NCI-H187 (cell line): ENCODE data around the gene FOXK2.
A peak's percentile ranks its signal among the peaks of the same experiment; 100 is the strongest.

Experiments
- DNase-seq, 2 experiments: peaks; one replicate each; lab custom pipeline; 2025; lab: John Stamatoyannopoulos, UW

Gene FOXK2

DNA sequence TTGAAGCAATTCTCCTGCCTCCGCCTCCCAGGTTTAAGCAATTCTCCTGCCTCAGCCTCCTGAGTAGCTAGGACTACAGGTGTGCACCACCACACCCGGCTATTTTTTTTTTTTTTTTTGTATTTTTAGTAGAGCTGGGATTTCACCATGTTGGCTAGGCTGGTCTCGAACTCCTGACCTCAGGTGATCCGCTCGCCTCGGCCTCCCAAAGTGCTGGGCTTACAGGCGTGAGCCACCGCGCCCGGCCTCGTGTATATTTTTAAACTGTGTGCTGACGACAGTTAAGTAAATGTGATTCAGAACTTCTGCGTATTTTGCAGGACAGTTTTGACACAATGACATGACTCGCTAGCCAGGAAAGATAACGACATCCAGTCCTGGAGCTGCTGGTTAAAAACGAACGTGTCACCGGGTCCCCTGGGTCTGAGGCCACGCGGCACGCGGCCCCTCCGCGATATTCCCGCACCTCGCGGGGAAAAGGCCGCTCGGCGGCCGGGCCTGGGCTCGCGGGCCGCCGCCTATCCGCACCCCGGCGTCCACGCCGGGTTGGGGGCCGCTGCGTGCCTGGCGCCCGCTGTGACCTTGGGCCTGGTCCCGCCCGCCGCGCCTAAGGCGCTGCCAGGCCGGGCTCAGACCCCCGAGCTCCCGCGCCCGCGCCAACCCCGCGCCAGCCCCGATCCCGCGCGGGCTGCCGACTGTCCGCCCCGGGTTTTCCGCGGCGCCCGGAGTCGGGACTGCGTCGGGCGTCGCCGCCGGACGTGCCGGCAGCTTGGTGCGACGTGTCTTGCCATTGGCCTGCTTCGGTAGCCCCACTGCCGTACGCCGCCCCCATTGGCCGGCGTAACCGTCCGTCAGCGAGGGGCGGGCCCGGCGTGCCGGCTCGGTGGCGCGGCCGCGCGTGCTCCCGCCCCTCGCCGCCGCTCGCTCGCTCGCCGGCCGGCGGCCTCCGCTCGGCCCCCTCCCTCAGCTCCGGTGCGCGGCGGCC is at the start of gene FOXK2:
TSS of gene FOXK2 (plus strand) at position 907 of the 985 bp plus-strand sequence. CDS start 157 bp downstream, outside the sequence.
- DNase-seq, result peak; percentile 76

DNA sequence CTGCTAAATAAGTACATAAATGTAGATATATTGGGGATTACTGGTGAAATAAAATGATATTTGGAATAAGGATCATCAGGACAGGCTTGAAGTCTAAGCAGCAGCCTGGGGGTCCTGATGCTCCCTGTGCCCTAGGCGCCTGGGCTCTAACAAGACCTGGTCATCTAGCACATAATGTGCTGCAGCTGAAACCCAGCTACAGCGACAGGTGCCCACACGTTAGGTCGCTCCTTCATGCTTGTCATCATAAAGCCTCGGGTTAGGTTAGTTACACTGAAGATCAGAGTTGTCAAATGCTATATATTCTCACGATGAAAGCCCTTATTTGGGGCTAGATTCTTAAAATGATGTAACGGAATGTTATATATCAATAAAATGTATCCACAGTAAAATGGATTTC is 49.5 kb upstream of the FOXK2 start:
- DNase-seq, result no peak

DNA sequence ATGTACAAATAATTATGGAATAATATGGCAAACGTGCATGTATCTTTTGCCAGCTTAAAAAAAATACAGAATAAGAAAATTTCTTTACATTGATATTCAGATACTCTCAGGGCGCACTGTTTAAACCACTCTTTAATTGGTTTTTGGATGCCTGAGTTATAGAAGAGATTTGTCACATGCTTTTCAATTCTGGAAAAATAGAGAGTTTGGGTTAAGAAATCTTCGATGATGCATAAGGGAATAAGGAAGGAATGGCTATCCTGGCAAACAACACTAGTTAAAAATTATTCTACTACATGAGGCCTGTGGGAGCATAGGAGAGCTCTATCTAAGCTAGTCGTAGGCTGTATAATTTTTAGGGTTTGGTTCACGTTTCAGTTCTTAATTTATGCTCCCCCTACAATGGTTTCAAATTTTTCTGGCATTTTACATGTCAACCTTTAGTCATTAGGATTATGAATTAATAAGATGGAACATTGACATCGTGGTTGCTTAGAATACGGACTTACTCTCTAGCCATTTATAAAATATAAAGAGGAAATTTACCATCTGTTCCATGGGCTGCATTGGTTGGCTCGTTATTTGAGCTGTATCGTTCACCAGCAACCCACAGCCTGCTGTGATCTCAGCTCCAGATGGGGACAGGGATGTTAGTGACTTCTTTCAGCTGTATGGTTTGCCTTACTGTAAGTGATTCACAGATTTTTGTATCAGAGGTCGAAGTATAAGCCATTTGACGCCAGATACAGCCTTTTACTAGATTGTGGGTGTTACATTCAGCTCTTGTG is 45.1 kb upstream of the FOXK2 start:
- DNase-seq, result no peak

DNA sequence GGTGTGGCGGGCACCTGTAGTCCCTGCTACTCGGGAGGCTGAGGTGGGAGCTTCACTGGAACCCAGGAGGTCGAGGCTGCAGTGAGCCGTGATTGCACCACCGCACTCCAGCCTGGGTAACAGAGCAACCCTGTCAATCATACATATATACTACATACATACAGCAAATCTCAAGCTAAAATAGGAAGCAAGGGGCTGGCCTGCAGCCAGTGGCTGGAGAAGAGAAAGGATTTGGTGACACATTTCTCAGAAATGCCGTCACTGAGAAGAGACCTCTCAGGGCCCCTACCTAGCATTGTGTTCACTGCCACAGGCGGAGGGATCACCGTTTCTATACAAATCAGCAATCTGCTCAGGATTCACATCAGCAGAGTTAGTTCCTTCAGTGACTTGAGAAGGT is 44.1 kb upstream of the FOXK2 start:
- DNase-seq, result no peak

DNA sequence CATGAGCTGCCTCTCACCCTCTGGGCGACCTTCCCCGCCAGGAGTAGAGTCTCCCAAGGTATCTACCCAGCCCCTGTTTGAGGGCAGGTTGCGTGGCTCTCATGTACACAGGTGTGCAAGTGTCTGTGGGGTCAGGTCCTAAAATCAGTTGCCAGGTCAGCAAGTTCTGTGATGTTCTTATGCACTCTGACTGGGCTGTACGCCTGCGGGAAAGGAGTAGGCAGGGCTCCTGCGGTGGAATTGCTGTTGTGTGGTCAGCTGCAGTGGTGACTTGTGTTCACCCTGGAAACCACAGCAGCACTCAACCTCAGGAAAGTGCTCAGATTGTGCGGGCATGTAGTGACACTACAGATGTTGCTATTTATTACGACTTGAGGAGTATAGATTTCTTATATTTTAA is 41.6 kb upstream of the FOXK2 start:
- DNase-seq, result no peak

DNA sequence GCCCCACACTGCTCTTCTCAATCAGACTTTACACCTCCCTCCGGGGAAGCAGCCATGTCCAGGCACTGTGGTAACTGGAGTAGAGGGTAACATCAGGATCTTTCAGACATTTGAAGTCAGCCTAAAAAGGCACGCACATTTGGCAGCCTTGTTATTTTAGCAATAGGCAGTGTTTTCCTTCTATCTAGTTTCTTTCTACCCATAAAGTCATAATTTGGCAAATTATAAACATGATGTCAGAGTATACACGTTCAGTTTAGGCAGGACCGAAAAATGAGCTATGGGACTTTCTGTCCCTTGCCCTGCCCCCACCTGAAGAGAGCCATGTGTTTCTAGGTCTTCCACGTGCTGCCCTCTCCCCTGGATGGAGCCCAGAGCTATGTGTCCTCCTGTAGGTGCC is 39.9 kb upstream of the FOXK2 start:
- no peak for DNase-seq

DNA sequence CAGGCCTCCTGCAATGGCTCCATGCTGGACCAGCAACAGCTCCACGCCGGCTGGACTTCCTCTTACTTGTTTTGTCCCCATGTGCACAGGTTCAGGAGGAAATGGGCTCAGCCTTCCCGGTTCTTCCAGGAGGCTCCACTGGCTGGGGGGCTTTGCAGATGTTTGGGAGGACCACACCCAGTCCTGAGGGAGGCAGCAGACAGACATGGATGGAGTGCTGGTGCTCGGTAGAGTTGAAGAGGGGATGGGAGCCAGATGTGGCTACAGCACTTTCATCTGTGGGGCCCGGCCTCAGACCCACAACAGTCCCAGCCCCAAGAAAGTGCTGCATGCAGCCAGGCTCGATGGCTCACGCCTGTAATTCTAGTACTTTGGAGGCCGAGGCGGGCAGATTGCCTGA is 39.2 kb upstream of the FOXK2 start:
- DNase-seq, result no peak

DNA sequence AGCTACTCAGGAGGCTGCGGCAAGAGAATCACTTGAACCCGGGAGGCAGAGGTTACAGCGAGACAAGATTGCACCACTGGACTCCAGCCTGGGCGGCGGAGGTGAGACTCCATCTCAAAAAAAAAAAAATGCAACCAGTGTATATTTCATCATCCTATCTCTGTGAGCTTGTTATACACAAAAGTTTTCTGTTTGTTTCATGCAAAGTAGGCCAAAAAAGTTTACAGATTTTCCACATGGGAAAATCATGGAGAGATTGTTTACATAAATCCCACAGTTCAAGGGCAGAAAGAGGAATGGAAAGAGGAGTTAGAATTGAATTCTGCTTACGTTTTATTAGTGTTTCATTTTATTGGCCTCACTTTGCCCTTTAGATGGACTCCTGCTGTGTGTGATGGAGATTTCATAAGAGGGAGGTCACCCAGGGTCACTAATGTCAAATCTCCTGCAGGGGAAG is 36.3 kb upstream of the FOXK2 start:
- DNase-seq, result no peak

DNA sequence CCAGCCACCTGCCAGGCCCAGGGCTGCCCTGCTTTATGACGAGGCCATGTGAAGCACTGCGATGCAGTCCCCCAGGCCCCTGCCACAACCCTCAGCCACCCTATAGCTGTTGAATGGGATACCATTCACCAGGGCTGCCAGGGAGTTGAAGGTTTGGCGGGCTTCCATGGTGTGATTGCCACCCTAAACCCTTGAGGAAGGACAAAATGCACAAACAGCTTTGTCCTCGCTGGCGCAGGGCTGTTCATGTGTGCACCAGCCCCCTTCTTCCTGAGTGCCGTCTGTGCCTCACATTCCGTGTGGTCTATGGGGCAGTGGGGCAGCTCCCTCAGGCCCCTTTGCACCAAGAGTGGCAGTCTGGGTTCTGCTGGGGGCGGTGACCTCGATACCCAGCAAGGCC is 35.7 kb upstream of the FOXK2 start:
- DNase-seq, result no peak

DNA sequence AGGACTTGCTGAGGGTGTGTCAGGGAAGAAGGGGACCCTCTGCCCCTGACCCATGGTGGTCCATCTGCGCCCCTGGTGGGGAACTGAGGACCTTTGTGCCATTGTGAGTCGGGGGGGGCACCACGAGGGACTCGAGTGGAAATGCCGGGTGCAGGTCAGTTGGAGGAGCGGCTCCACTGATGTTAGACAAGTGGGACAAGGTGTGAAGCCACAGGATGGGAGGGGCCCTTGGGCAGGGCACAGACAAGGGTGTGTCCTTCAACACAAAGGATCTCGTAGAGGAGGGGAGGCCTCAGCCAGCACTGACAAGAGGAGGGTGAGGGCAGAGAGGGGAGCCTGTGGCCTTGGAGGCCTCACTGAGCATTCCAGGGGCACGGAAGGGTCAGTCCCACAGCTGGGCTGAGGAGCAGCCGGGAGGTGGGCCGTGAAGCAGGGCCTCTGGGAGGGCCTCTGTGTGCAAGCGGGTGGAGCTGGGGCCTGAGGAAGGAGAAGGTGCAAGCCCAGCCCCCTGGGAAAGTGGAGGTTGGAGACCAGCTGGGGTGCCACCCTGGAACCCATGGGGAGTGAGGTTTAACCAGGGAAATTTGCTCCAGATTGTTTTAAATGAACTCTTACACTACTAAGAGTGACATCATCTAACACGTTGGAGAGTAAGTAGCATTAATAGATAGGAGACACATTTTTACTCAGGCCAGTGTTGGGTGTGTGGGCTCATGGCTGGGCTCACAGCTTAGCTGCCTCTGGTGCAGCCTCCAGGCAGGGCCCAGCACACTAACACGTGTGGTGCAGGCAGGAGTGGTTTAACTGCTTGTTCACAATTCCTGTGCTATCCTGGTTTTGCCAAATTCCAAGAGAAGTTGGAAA is 33.1 kb upstream of the FOXK2 start:
- no peak for DNase-seq

DNA sequence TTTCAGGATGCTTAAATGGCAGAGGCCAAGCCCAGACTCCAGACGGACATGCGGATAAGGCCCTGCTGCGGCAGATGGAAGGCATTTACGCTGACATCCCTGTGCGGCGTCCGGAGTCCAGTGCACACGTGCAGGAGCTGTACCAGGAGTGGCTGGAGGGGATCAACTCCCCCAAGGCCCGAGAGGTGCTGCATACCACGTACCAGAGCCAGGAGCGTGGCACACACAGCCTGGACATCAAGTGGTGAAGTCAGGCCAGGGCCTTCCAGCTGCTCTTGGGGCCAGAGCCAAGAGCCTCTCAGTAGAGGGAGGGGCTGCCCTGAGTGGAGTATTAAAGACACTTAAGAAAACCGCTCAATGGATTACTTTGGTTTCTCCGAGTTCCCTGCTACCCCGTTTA is 31.6 kb upstream of the FOXK2 start:
- DNase-seq, result no peak

DNA sequence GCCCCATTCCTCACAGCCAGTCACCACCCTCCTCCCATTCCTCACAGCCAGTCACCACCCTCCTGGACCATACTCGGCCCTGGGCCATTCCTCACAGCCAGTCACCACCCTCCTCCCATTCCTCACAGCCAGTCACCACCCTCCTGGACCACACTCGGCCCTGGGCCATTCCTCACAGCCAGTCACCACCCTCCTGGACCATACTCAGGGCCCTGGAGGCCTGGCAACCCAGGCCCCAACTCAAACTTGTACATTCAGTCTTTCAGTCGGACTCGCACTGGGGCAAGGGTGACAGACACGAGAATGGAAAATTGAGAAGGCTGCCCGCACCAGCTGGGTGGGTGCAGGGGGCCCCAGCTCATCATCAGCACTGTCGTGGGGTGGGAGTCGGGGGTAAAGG is 30.4 kb upstream of the FOXK2 start:
- DNase-seq, result no peak

DNA sequence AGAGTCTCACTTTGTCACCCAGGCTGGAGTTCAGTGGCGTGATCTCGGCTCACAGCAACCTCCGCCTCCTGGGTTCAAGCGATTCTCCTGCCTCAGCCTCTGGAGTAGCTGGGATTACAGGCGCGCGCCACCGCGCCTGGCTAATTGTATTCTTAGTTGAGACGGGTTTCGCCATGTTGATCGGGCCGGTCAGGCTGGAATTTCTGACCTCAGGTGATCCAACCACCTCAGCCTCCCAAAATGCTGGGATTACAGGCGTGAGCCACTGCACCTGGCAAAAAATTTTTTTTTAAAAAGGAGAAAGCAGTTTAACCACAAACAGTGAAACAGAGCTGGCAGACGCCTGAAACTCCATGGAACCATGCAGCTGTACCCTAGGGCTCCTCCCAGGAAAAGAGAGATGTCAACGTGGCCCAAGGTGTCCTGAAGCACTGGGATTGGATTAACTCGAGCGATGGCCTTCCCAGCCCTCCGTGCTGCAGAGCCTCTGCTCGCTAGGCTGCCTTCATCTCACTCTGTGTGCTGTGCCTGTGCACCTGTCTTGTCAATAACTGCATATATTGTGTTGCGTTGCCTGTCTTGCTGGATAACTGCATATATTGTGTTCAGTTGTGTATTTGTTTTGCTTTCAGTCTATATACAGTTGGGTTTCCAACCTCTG is 29.6 kb upstream of the FOXK2 start:
- DNase-seq, result peak; percentile 61 to 67

DNA sequence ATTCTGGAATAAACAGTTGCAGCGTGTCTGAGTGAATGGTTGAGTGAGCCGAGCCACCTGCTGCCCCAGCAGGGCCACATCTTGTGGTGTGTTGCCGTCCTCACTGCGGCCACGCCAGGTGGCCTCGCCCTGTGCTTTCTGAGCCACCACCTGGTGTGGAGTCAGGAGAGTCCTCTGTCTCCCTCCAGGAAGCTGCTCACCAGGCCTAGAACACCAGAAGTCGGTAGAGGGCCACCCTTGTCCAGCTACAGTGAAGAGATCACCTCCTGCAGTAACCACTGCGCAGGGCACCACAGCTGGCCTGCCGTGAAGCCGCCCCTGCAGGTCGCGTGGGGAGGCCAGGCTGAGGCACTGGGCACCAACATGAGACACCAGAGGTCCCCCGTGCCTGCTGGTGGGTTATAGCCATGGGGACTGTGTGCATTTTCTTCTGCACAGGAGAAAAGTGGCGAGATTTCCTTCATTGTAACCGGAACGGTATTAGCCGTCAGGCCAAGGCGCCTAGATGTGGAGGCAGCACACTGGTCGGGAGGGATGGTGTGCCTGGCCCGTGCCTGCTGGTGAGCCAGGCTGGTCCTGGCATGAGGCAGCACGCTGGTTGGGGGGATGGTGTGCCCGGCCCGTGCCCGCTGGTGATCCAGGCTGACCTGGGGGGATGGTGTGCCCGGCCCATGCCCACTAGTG is 28.9 kb upstream of the FOXK2 start:
- DNase-seq, result peak; percentile 61 to 67

DNA sequence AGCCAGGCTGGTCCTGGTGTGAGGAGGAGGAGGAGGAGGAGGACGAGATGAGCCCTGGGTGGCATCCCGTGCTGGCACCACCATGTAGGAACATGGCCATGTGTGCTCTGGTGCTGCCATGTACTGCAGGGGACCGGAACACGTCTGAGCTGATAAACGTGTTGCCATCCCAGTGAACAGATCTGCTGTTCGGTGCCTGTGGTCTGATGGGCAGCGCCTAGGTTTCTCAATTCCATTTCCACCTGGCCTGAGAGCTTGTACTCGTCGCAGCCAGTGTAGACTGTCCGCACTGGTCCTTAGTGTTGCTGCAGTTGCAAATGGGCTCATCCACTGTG is 28.4 kb upstream of the FOXK2 start:
- no peak for DNase-seq

DNA sequence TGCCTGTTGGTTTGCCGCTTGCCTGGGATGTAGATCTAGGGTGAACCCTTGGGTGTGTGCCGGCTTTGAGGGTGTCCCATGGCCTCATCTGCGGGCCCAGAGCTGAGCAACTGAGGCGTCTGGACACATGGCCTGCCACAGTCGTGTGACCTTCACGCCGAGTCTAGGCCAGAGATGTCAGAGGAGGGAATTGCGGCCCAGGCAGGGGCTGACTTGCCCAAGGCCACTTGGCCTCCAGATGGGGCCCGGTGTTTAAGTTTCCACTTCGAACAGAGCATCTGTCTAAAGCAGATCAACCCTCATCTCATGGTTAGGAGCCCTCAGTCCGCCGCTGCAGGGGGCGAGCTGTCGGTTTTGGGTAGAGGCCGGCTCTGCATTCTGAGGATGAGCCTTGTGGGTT is 28.0 kb upstream of the FOXK2 start:
- DNase-seq, result no peak

DNA sequence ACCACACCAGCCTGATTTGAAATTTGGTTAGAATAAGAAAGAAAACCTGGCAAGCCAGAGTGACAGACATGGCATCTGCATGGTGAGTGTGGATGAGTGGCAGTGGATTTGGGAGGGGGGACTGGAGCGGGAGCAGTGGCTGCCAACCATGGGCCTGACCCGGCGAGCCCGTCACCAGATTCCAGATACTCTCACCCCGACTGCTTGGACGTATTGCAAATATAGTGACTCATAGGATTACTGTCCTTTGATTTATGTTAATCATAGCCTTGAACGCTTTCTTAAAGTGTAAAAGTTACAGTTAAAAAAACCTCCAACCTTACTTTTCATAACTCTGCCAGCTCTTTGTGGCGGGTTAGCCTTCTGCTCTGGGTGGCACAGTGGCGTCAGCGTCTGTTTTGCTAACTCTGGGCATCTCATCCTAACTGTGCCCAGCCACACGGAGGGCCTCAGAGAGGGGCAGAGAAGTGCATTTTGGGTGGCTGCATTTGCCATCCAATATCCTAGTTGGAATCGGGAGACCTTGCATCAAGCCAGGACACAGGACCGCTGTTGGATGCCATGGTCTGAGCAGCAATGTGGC is 26.8 kb upstream of the FOXK2 start:
- no peak for DNase-seq

DNA sequence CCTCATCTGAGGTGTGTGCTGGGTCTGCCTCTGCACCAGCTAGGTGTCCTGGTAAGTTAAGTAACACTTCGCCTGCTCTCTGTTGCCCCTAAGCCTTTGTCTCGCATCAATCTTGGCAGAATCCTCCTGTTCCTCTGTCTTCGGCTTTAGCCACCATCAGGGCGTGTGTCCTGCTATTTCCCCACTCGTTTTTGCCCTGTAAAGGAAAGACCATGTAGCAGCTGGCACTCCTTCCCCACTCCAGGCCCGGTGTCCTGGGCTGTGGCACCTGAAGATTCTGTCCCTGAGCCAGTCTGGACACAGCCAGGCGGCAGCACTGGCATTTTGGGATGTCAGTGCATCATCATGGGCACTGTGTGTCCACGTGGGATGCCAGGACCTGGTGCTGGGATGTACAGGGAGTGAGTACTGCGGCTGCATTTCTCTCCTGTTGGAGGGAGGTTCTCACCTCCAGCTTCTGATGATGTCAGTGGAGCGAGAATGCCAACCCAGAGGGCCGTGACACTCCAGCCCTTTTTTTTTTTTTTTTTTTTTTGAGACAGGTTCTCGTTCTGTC is 26.2 kb upstream of the FOXK2 start:
- DNase-seq, result no peak

DNA sequence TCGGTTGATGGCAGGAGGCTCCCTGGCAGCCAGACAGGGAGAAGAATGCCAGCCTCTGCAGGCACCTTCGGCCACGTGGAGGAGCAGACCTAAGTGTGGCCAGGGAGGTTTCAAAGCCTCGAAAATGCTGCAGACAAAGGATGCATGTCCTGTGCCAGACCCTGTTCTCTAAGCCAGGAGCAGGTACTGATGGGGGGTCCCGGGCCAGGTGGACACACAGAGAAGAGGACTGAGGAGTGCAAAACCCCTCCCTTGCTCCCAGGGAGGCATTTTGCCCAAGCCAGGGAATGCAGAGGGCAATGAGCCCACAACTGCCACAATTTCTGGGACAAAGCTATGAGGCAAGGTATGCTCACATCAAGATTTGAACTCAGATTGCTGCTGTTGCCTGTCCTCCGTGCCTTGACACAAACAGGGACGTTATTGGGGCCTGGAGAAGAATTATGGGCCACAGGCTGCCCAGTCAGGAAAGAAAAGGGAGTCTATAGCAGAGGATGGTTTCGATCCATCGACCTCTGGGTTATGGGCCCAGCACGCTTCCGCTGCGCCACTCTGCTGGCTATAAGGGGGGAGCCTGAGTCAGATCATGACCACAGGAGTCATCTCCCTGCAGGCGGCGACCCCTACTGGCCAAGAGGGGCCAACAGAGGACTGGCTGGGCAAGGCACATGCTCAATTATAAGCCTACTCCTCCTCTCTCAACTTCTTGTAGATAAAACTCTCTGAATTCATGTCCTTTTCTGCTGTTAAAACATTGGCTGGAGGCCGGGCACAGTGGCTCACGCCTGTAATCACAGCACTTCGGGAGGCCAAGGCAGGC is 25.1 kb upstream of the FOXK2 start:
- DNase-seq, result peak in 1 of 2 experiments; percentile 61
